CD4-positive, alpha-beta T cell (primary cell): Measurements from ENCODE around the gene PLTP. TPM values are rescaled to one million over a fixed set of nuclear protein-coding genes. Genes with fewer than 3 reads are reported as not detected.
"Not testable (repeated sequence)": the region's sequence is repeated elsewhere in the genome, so short reads cannot be mapped to it uniquely, and the experiment has no call there.

Experiments
- ATAC-seq: fragments of 200-7000 bp; cut with Tn5 transposase; one replicate; pipeline ENCODE4 v1.10.0; 2022; ENCODE audit warnings: mild to moderate bottlenecking; ENCODE audit not compliant: poor library complexity
- CTCF ChIA-PET: fragments of 350-600 bp; sonication (Branson Sonifier 250); formaldehyde crosslinking; loops from one replicate; lab custom pipeline; 2021; ENCODE audit warnings: antibody characterized with exemption, inconsistent platforms; lab: Charles Lee
- POLR2A ChIA-PET: fragments of 350-600 bp; sonication (Branson Sonifier 250); formaldehyde crosslinking; loops from one replicate; lab custom pipeline; 2021; ENCODE audit warnings: antibody characterized with exemption, inconsistent platforms; lab: Charles Lee
- DNase-seq, 14 experiments: peaks; one replicate each; pipeline ENCODE4 v3.0.0-alpha.2; 2013 to 2020; ENCODE audit warnings: mixed read lengths in 2 of 14
- H3K27ac ChIP-seq, 2 donors: one replicate each; pipeline versions ENCODE4 v1.5.1 to v1.7.0; 2013; ENCODE audit warnings: low read length in 2 of 2, low read depth in 1 of 2, mild to moderate bottlenecking in 1 of 2
- H3K27me3 ChIP-seq, 2 experiments: 1 replicate in 1 of 2; 2 replicates in 1 of 2; pipeline versions ENCODE4 v1.6.1 to v1.7.0; 2013; ENCODE audit warnings: low read length in 2 of 2, control low read depth in 1 of 2, mild to moderate bottlenecking in 1 of 2, moderate library complexity in 1 of 2; ENCODE audit not compliant: insufficient read depth in 2 of 2, control insufficient read depth in 1 of 2
- H3K36me3 ChIP-seq: one replicate; pipeline ENCODE4 v1.6.1; 2013; ENCODE audit warnings: low read length, control low read depth; ENCODE audit not compliant: insufficient read depth
- H3K4me1 ChIP-seq: one replicate; pipeline ENCODE4 v1.6.1; 2013; ENCODE audit warnings: low read length, control low read depth; ENCODE audit not compliant: insufficient read depth
- H3K4me3 ChIP-seq: one replicate; pipeline ENCODE4 v1.5.1; 2013; ENCODE audit warnings: mild to moderate bottlenecking, low read length, moderate library complexity
- H3K9me3 ChIP-seq, 2 experiments: 1 replicate in 1 of 2; 2 replicates in 1 of 2; pipeline versions ENCODE4 v1.6.1 to v1.7.0; 2013; ENCODE audit warnings: low read length in 2 of 2, mild to moderate bottlenecking in 2 of 2, control low read depth in 1 of 2, moderate library complexity in 1 of 2; ENCODE audit not compliant: control insufficient read depth in 1 of 2, insufficient read depth in 1 of 2
- H3K27ac Mint-ChIP-seq: one replicate; pipeline ENCODE4 v1.8.0; 2020; ENCODE audit warnings: mixed read lengths
- H3K27me3 Mint-ChIP-seq: one replicate; pipeline ENCODE4 v1.8.0; 2021; ENCODE audit warnings: mixed read lengths
- H3K36me3 Mint-ChIP-seq: one replicate; pipeline ENCODE4 v1.8.0; 2021; ENCODE audit warnings: low read depth, mixed read lengths
- H3K4me1 Mint-ChIP-seq: one replicate; pipeline ENCODE4 v1.8.0; 2021; ENCODE audit warnings: low read depth, mixed read lengths
- H3K4me3 Mint-ChIP-seq: one replicate; pipeline ENCODE4 v1.8.0; 2020; ENCODE audit warnings: mild to moderate bottlenecking, mixed read lengths
- H3K9me3 Mint-ChIP-seq: one replicate; pipeline ENCODE4 v1.8.0; 2020; ENCODE audit warnings: mixed read lengths
- CTCF ChIP-seq: fragments of 200-600 bp; IDR thresholded peaks from one replicate; pipeline ENCODE4 v1.8.0; 2022; ENCODE audit warnings: antibody characterized with exemption, mild to moderate bottlenecking
- intact Hi-C, 2 experiments: fragments of 100-400 bp; cut with DNase I in 1 of 2; cut with micrococcal nuclease in 1 of 2; formaldehyde crosslinking; loops; one replicate each; pipeline versions ENCODE4 v1.15.1 to v1.9.0; 2023 to 2025; cut with DNase I, micrococcal nuclease
- total RNA-seq, 174 experiments: library from RNA in 2 of 174; stranded (reverse) in 2 of 174; gene quantifications; one replicate each; pipeline ENCODE4 v1.2.3 and lab custom pipeline; 2021 to 2026

Gene PLTP
- total RNA-seq, 2 experiments from 2014 or later, result not detected

- peak; percentile 0 for ATAC-seq
- Mint-ChIP-seq H3K9me3 (no peaks in the 10 kb centered on the region), H3K27ac (peak overlapping the region; percentile 97), H3K4me1 (peaks cover 34% of the 10 kb centered on the region), H3K27me3 (no peaks in the 10 kb centered on the region), H3K4me3 (peak overlapping the region; percentile 98), H3K36me3 (peaks cover 41% of the 10 kb centered on the region)
- H3K36me3 ChIP-seq, result peaks cover 23% of the 10 kb centered on the region
- H3K4me1 ChIP-seq, result peaks cover 40% of the 10 kb centered on the region
- POLR2A ChIA-PET, result interaction anchor here (0.8 to 6.8 kb wide), 29 partner anchors 8 to 1049 kb away, joined by 3 to 195 read pairs (median 10); partner anchors contain the start of genes ACOT8, CTSA, DNTTIP1 and ELMO2
- CTCF ChIA-PET, result interaction anchor here (0.6 to 2.3 kb wide), 8 partner anchors 16 to 59 kb away, joined by 3 to 20 read pairs (median 5); partner anchors contain the start of genes CTSA and ZNF335
- H3K27ac ChIP-seq, result peak overlapping the region; percentile 96 to 99
- no peak for DNase-seq
- H3K9me3 ChIP-seq, result no peaks in the 10 kb centered on the region
- intact Hi-C loops, result loop anchor here (1.0 to 5.0 kb wide), 8 partner anchors 38 to 428 kb away; partner anchors contain the start of genes CTSA (in 2 of the 2), NEURL2 (in 2 of the 2), ACOT8 (in 1 of the 2) and NCOA5 (in 1 of the 2)
- H3K27me3 ChIP-seq, result no peaks in the 10 kb centered on the region
- TF ChIP-seq CTCF, result no peak
- H3K4me3 ChIP-seq, result peak overlapping the region; percentile 100
Measured at GRCh38 chr20:45934046-45934585, 22.2 kb upstream of the PLTP start.

DNA sequence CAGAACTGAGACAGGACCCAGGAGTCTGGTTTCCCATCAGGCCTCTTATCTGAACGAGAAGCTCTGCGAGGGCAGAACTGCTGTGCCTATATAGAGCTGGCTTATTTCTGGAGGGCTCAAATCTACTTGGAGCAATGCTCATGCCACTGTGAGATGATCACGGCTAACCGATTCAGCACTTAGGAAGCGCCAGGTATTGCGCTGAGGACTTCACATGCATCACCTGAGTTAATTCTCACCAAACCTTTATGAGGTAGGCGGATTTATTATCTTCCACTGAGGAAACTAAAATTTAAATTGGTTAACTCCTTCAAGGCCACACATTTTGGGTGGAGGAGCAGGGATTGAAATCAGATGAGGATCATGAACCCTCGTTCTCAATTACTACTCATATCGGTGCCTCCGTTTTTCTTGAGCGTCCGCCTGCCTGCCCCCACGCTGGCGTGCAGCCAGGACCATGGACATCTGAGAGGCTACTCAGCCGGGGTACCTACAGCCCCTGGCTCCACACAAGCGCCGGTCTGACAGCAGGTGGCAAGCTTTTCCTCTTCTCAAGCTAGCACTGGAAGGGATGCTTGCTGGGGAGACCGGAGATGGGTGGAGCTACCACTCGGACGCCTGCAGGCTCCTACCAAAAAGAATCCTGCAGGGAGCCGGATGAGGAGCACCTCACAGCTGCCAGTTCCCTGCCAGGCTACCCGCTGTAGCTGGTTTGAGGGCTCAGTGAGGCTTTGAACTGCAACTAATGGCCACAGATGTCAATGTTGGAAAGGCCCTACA lies 21.5 kb upstream of the PLTP start:
- H3K4me1 ChIP-seq, result peaks cover 36% of the 10 kb centered on the region

DNA sequence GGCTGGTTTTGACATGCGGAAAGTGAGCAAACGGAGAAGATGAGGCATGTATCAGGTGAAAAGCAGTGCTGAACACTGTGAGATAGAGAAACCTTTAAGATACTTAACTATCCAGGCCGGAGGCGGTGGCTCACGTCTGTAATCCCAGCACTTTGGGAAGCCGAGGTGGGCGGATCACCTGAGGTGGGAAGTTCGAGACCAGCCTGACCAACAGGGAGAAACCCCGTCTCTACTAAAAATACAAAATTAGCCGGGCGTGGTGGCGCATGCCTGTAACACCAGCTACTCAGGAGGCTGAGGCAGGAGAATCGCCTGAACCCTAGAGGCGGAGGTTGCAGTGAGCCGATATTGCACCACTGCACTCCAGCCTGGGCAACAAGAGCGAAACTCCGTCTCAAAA lies 19.7 kb upstream of the PLTP start:
- H3K36me3 Mint-ChIP-seq, result peaks cover 21% of the 10 kb centered on the region
- H3K9me3 Mint-ChIP-seq, ATAC-seq, H3K4me3 ChIP-seq, H3K27ac Mint-ChIP-seq, H3K27ac ChIP-seq, H3K36me3 ChIP-seq, DNase-seq, H3K27me3 Mint-ChIP-seq, POLR2A ChIA-PET, H3K9me3 ChIP-seq, H3K4me3 Mint-ChIP-seq, CTCF ChIA-PET, H3K27me3 ChIP-seq: not testable (repeated sequence)
- H3K4me1 Mint-ChIP-seq, result peaks cover 18% of the 10 kb centered on the region
- peaks cover 26% of the 10 kb centered on the region for H3K4me1 ChIP-seq
- intact Hi-C loops, result loop anchor here in 1 of 2 experiments (2.0 to 5.0 kb wide), 3 partner anchors 21 to 431 kb away; no protein-coding TSS in a partner anchor

More for the DNA sequence above, 21.5 kb upstream of the PLTP start:
- Mint-ChIP-seq H3K27ac (peak overlapping the region; percentile 97), H3K4me3 (peak overlapping the region; percentile 98), H3K4me1 (peaks cover 33% of the 10 kb centered on the region), H3K27me3 (no peaks in the 10 kb centered on the region), H3K36me3 (peaks cover 34% of the 10 kb centered on the region), H3K9me3 (no peaks in the 10 kb centered on the region)
- peak; percentile 39 for TF ChIP-seq CTCF
- DNase-seq, result peak; percentile 22 to 80 (median 51)
- H3K9me3 ChIP-seq, result no peaks in the 10 kb centered on the region
- POLR2A ChIA-PET, result interaction anchor here (1.1 to 6.8 kb wide), 21 partner anchors 9 to 570 kb away, joined by 3 to 195 read pairs (median 10); partner anchors contain the start of genes ACOT8, CTSA, DNTTIP1 and ELMO2
- H3K27me3 ChIP-seq, result no peaks in the 10 kb centered on the region
- CTCF ChIA-PET, result interaction anchor here (0.6 to 2.2 kb wide), 7 partner anchors 15 to 58 kb away, joined by 3 to 20 read pairs (median 4); partner anchors contain the start of genes CTSA and ZNF335
- peak; percentile 8 for ATAC-seq
- peak overlapping the region; percentile 96 to 99 for H3K27ac ChIP-seq
- peaks cover 17% of the 10 kb centered on the region for H3K36me3 ChIP-seq
- peak overlapping the region; percentile 100 for H3K4me3 ChIP-seq
- intact Hi-C loops, result loop anchor here (1.0 to 5.0 kb wide), 9 partner anchors 23 to 429 kb away; partner anchors contain the start of genes CTSA (in 2 of the 2), NEURL2 (in 2 of the 2), ACOT8 (in 1 of the 2) and NCOA5 (in 1 of the 2)
